ENCODE measurements around the gene WWTR1. TPM values are rescaled to one million over a fixed set of nuclear protein-coding genes. Genes with fewer than 3 reads are reported as not detected.

The WWTR1 gene
- total RNA-seq, 2 experiments from 2014 or later: 0.22 to 0.30 TPM

DNA sequence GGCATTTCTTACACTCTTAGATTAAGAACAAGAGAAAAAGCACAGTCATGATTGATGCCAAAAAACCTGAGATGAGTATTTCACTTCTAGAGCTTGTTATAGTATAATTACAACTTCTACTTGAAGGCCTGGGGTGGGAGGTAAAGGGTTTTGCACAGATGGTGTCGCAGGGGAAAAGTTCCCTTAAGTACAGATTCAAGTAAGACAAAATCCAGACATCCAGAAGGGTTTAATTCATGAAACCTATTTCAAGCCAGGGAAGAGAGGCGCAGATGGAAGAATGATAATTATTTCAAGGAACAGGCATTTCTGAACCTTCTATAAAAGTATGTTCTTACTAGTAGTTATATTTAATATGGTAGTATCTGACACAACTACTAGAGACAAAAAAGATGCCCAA is 112.8 kb downstream of the WWTR1 start:
- TF ChIP-seq, protein P1, sequence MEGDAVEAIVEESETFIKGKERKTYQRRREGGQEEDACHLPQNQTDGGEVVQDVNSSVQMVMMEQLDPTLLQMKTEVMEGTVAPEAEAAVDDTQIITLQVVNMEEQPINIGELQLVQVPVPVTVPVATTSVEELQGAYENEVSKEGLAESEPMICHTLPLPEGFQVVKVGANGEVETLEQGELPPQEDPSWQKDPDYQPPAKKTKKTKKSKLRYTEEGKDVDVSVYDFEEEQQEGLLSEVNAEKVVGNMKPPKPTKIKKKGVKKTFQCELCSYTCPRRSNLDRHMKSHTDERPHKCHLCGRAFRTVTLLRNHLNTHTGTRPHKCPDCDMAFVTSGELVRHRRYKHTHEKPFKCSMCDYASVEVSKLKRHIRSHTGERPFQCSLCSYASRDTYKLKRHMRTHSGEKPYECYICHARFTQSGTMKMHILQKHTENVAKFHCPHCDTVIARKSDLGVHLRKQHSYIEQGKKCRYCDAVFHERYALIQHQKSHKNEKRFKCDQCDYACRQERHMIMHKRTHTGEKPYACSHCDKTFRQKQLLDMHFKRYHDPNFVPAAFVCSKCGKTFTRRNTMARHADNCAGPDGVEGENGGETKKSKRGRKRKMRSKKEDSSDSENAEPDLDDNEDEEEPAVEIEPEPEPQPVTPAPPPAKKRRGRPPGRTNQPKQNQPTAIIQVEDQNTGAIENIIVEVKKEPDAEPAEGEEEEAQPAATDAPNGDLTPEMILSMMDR (IDR thresholded peaks at IDR 0.05): no peak
- H3K27ac ChIP-seq (ENCODE audit: low read depth in 1 of 2, low read length in 2 of 2): no peak overlapping the region
- no peak for ATAC-seq (ENCODE audit: poor library complexity)
- no peaks in the 10 kb centered on the region for H3K36me3 Mint-ChIP-seq (ENCODE audit: low read depth)
- H3K4me1 ChIP-seq (ENCODE audit: insufficient read depth, low read length): no peaks in the 10 kb centered on the region
- no peaks in the 10 kb centered on the region for H3K36me3 ChIP-seq (ENCODE audit: insufficient read depth, low read length)
- CTCF ChIA-PET: no interaction called here
- no peak overlapping the region for H3K4me3 ChIP-seq (ENCODE audit: low read length)
- H3K4me1 Mint-ChIP-seq (ENCODE audit: low read depth): no peaks in the 10 kb centered on the region
- H3K4me3 Mint-ChIP-seq: no peak overlapping the region
- no peaks in the 10 kb centered on the region for H3K9me3 Mint-ChIP-seq
- intact Hi-C loops (cut with DNase I, micrococcal nuclease): no loop called here
- no peak for DNase-seq
- H3K9me3 ChIP-seq (ENCODE audit: control insufficient read depth in 1 of 2, insufficient read depth in 1 of 2, low read length in 2 of 2): no peaks in the 10 kb centered on the region
- no peak overlapping the region for H3K27ac Mint-ChIP-seq
- POLR2A ChIA-PET: no interaction called here
- H3K27me3 Mint-ChIP-seq: peaks cover 9% of the 10 kb centered on the region
- no peaks in the 10 kb centered on the region for H3K27me3 ChIP-seq (ENCODE audit: control insufficient read depth in 1 of 2, insufficient read depth in 2 of 2, low read length in 2 of 2)

GRCh38 chr3:149542375-149543312 is 115.2 kb downstream of the WWTR1 start:
- H3K9me3 ChIP-seq (ENCODE audit: control insufficient read depth in 1 of 2, insufficient read depth in 1 of 2, low read length in 2 of 2): no peaks in the 10 kb centered on the region
- intact Hi-C loops (cut with DNase I, micrococcal nuclease): no loop called here
- Mint-ChIP-seq H3K27ac (no peak overlapping the region), H3K36me3 (ENCODE audit: low read depth) (no peaks in the 10 kb centered on the region), H3K4me3 (no peak overlapping the region), H3K27me3 (peaks cover 9% of the 10 kb centered on the region), H3K4me1 (ENCODE audit: low read depth) (no peaks in the 10 kb centered on the region), H3K9me3 (no peaks in the 10 kb centered on the region)
- H3K27ac ChIP-seq (ENCODE audit: low read depth in 1 of 2, low read length in 2 of 2): no peak overlapping the region
- CTCF ChIA-PET: no interaction called here
- H3K27me3 ChIP-seq (ENCODE audit: control insufficient read depth in 1 of 2, insufficient read depth in 2 of 2, low read length in 2 of 2): no peaks in the 10 kb centered on the region
- DNase-seq (no peak), ATAC-seq (ENCODE audit: poor library complexity) (no peak)
- POLR2A ChIA-PET: no interaction called here
- H3K36me3 ChIP-seq (ENCODE audit: insufficient read depth, low read length): no peaks in the 10 kb centered on the region
- H3K4me1 ChIP-seq (ENCODE audit: insufficient read depth, low read length): no peaks in the 10 kb centered on the region
- H3K4me3 ChIP-seq (ENCODE audit: low read length): no peak overlapping the region
- TF ChIP-seq, protein P1 (IDR thresholded peaks at IDR 0.05): no peak

GRCh38 chr3:149541091-149541491 is 116.7 kb downstream of the WWTR1 start:
- Mint-ChIP-seq H3K27ac (no peak overlapping the region), H3K4me1 (ENCODE audit: low read depth) (no peaks in the 10 kb centered on the region), H3K4me3 (no peak overlapping the region), H3K36me3 (ENCODE audit: low read depth) (no peaks in the 10 kb centered on the region), H3K9me3 (no peaks in the 10 kb centered on the region), H3K27me3 (peaks cover 5% of the 10 kb centered on the region)
- CTCF ChIA-PET: no interaction called here
- no peak for ATAC-seq (ENCODE audit: poor library complexity)
- Histone ChIP-seq H3K36me3 (ENCODE audit: insufficient read depth, low read length) (no peaks in the 10 kb centered on the region), H3K27ac (ENCODE audit: low read depth in 1 of 2, low read length in 2 of 2) (no peak overlapping the region), H3K27me3 (ENCODE audit: control insufficient read depth in 1 of 2, insufficient read depth in 2 of 2, low read length in 2 of 2) (no peaks in the 10 kb centered on the region), H3K4me1 (ENCODE audit: insufficient read depth, low read length) (no peaks in the 10 kb centered on the region), H3K9me3 (ENCODE audit: control insufficient read depth in 1 of 2, insufficient read depth in 1 of 2, low read length in 2 of 2) (no peaks in the 10 kb centered on the region), H3K4me3 (ENCODE audit: low read length) (no peak overlapping the region)
- POLR2A ChIA-PET: no interaction called here
- intact Hi-C loops (cut with DNase I, micrococcal nuclease): no loop called here
- TF ChIP-seq, protein P1 (IDR thresholded peaks at IDR 0.05): no peak
- DNase-seq: no peak

Data from CD4-positive, alpha-beta T cell (primary cell).